Fibroblast of lung (primary cell): ENCODE measurements around the gene IL18R1. TPM values are rescaled to one million over a fixed set of nuclear protein-coding genes. Genes with fewer than 3 reads are reported as not detected.
A peak's percentile ranks its signal among the peaks of the same experiment; 100 is the strongest.

Experiments used
- DNase-seq, 2 donors: peaks; one replicate each; pipeline versions ENCODE4 v3.0.0 to v3.0.0-alpha.2; 2010; ENCODE audit warnings: low read depth in 2 of 2
- H2AFZ ChIP-seq: 2 replicates; pipeline ENCODE4 v1.5.1; 2012; ENCODE audit warnings: low read length, control low read depth, inconsistent platforms
- H3K27ac ChIP-seq: 2 replicates; pipeline ENCODE4 v1.5.1; 2011; ENCODE audit warnings: low read length, control low read depth; ENCODE audit not compliant: insufficient read depth
- H3K27me3 ChIP-seq: 2 replicates; pipeline ENCODE4 v1.5.1; 2011; ENCODE audit warnings: mild to moderate bottlenecking, low read length; ENCODE audit not compliant: control insufficient read depth, insufficient read depth
- H3K36me3 ChIP-seq: 2 replicates; pipeline ENCODE4 v1.5.1; 2011; ENCODE audit warnings: low read length; ENCODE audit not compliant: control insufficient read depth, insufficient read depth
- H3K4me1 ChIP-seq: 2 replicates; pipeline ENCODE4 v1.5.1; 2011; ENCODE audit warnings: low read length; ENCODE audit not compliant: control insufficient read depth, insufficient read depth; ENCODE audit errors: extremely low read depth
- H3K4me2 ChIP-seq: 2 replicates; pipeline ENCODE4 v1.5.1; 2011; ENCODE audit warnings: low read length, control low read depth; ENCODE audit not compliant: insufficient read depth; ENCODE audit errors: extremely low read depth
- H3K4me3 ChIP-seq, 4 experiments: fragments of 200-600 bp in 1 of 4; sonication (generic) in 1 of 4; replicated peaks in 1 of 4; 2 replicates each; pipeline ENCODE4 v1.5.1; 2011 to 2016; ENCODE audit warnings: low read length in 4 of 4, low read depth in 3 of 4, mild to moderate bottlenecking in 3 of 4, control low read depth in 2 of 4, inconsistent platforms in 1 of 4, mixed read lengths in 1 of 4; ENCODE audit not compliant: insufficient read depth in 1 of 4; ENCODE audit errors: control extremely low read depth in 1 of 4
- H3K79me2 ChIP-seq: 2 replicates; pipeline ENCODE4 v1.5.1; 2012; ENCODE audit warnings: mild to moderate bottlenecking, low read length, inconsistent platforms; ENCODE audit not compliant: control insufficient read depth, insufficient read depth
- H3K9ac ChIP-seq: 2 replicates; pipeline ENCODE4 v1.5.1; 2011; ENCODE audit warnings: mild to moderate bottlenecking, low read length, control low read depth; ENCODE audit not compliant: insufficient read depth
- H3K9me3 ChIP-seq: 2 replicates; pipeline ENCODE4 v1.5.1; 2012; ENCODE audit warnings: low read depth, low read length; ENCODE audit not compliant: control insufficient read depth, insufficient read depth
- H4K20me1 ChIP-seq: 2 replicates; pipeline ENCODE4 v1.5.1; 2011; ENCODE audit warnings: low read length; ENCODE audit not compliant: control insufficient read depth, insufficient read depth; ENCODE audit errors: extremely low read depth
- CTCF ChIP-seq, 2 donors: IDR thresholded peaks in 1 of 2; conservative IDR thresholded peaks in 1 of 2; 1 replicate in 1 of 2; 2 replicates in 1 of 2; pipeline ENCODE4 v1.5.1; 2011 to 2012; ENCODE audit warnings: low read length in 2 of 2, control low read depth in 1 of 2, inconsistent platforms in 1 of 2, low read depth in 1 of 2, mild to moderate bottlenecking in 1 of 2
- EZH2 ChIP-seq: IDR thresholded peaks from 2 replicates; pipeline ENCODE4 v1.5.1; 2012; ENCODE audit warnings: low read length, control low read depth, mild to moderate bottlenecking; ENCODE audit errors: missing control alignments
- polyA plus RNA-seq, 2 donors: library from polyadenylated mRNA; depleted of rRNA in 1 of 2; stranded (reverse) in 1 of 2; unstranded in 1 of 2; fragments of >200 nt; gene quantifications; 2 replicates each; pipeline ENCODE4 v1.2.1, GENCODE V29; 2011 to 2012; ENCODE audit warnings: missing spikeins in 1 of 2
- total RNA-seq: library from RNA; depleted of rRNA; stranded (reverse); fragments of >200 nt; gene quantifications from 2 replicates; pipeline ENCODE4 v1.2.1, GENCODE V29; 2014

The IL18R1 gene
- total and polyA plus RNA-seq, 2 donors (not counting 1 experiment from before 2014, with no cell fraction given) = 0.10 to 0.50 TPM

GRCh38 chr2:102428573-102428972 is 73.0 kb downstream of the IL18R1 start:
- H3K4me1 ChIP-seq = no peaks in the 10 kb centered on the region
- H3K27ac ChIP-seq = no peak overlapping the region
- H3K4me2 ChIP-seq = no peak overlapping the region
- TF ChIP-seq EZH2 (no peak), CTCF (conservative IDR thresholded peaks at IDR 0.05 in 1 of 2, IDR thresholded peaks at IDR 0.05 in 1 of 2; ENCODE audit: low read depth in 1 of 2, low read length in 2 of 2) (no peak)
- H4K20me1 ChIP-seq = no peaks in the 10 kb centered on the region
- H3K79me2 ChIP-seq = no peaks in the 10 kb centered on the region
- H3K9me3 ChIP-seq = no peaks in the 10 kb centered on the region
- H3K4me3 ChIP-seq = no peak overlapping the region
- H2AFZ ChIP-seq = no peak overlapping the region
- peaks cover 2% of the 10 kb centered on the region for H3K27me3 ChIP-seq
- no peak overlapping the region for H3K9ac ChIP-seq
- no peaks in the 10 kb centered on the region for H3K36me3 ChIP-seq
- peak in 1 of 2 donors; percentile 34 for DNase-seq

DNA sequence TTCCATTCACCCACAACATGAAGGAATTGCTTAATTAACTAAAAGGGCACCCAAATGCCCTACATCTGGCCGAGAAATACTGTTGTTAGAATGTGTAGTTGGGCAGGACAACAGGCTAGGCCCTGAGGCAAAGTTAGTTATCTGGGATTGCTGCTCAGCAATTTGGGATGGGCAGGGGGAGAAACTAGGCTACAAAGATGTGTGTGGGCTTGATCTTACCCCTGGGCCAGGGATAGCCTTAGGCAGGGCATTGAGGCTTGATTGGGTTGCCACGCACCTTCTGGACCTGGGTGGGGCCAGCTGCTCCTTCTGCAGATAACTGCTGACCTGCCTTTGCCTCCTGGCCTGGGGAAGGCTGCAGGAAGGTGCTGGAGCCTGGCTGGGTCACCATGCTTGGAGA is 76.8 kb downstream of the IL18R1 start:
- no peaks in the 10 kb centered on the region for H3K79me2 ChIP-seq
- H3K9me3 ChIP-seq = no peaks in the 10 kb centered on the region
- H3K9ac ChIP-seq = no peak overlapping the region
- H3K36me3 ChIP-seq = no peaks in the 10 kb centered on the region
- H4K20me1 ChIP-seq = no peaks in the 10 kb centered on the region
- H3K27me3 ChIP-seq = no peaks in the 10 kb centered on the region
- no peak overlapping the region for H3K4me3 ChIP-seq
- H3K4me1 ChIP-seq = no peaks in the 10 kb centered on the region
- no peak for TF ChIP-seq CTCF (conservative IDR thresholded peaks at IDR 0.05 in 1 of 2, IDR thresholded peaks at IDR 0.05 in 1 of 2; ENCODE audit: low read depth in 1 of 2, low read length in 2 of 2)
- no peak for TF ChIP-seq EZH2
- no peak overlapping the region for H3K27ac ChIP-seq
- no peak overlapping the region for H3K4me2 ChIP-seq
- no peak overlapping the region for H2AFZ ChIP-seq
- no peak for DNase-seq

- no peak overlapping the region for H3K27ac ChIP-seq
- no peaks in the 10 kb centered on the region for H4K20me1 ChIP-seq
- TF ChIP-seq CTCF (conservative IDR thresholded peaks at IDR 0.05 in 1 of 2, IDR thresholded peaks at IDR 0.05 in 1 of 2; ENCODE audit: low read depth in 1 of 2, low read length in 2 of 2) (no peak), EZH2 (no peak)
- H3K79me2 ChIP-seq = no peaks in the 10 kb centered on the region
- no peak overlapping the region for H3K9ac ChIP-seq
- H3K4me1 ChIP-seq = no peaks in the 10 kb centered on the region
- no peaks in the 10 kb centered on the region for H3K27me3 ChIP-seq
- no peaks in the 10 kb centered on the region for H3K9me3 ChIP-seq
- no peak overlapping the region for H3K4me2 ChIP-seq
- H3K36me3 ChIP-seq = no peaks in the 10 kb centered on the region
- H3K4me3 ChIP-seq = no peak overlapping the region
- DNase-seq = no peak
- no peak overlapping the region for H2AFZ ChIP-seq
Measured at GRCh38 chr2:102433973-102434654, 78.5 kb downstream of the IL18R1 start.
